IPS-15b (cell line): Measurements from ENCODE around the gene KLHL41.
"Not testable (repeated sequence)": the region's sequence is repeated elsewhere in the genome, so short reads cannot be mapped to it uniquely, and the experiment has no call there.

ENCODE experiments used
- H3K27me3 ChIP-seq: one replicate; pipeline ENCODE4 v1.6.1; 2013; ENCODE audit warnings: low read length; ENCODE audit not compliant: control insufficient read depth, insufficient read depth
- H3K36me3 ChIP-seq: one replicate; pipeline ENCODE4 v1.6.1; 2013; ENCODE audit warnings: low read length; ENCODE audit not compliant: control insufficient read depth, insufficient read depth
- H3K4me1 ChIP-seq: one replicate; pipeline ENCODE4 v1.6.1; 2013; ENCODE audit warnings: mild to moderate bottlenecking, low read length; ENCODE audit not compliant: control insufficient read depth, insufficient read depth
- H3K4me3 ChIP-seq: one replicate; pipeline ENCODE4 v1.5.1; 2013; ENCODE audit warnings: low read depth, low read length
- H3K9ac ChIP-seq: one replicate; pipeline ENCODE4 v1.6.1; 2013; ENCODE audit warnings: low read depth, mild to moderate bottlenecking, low read length
- H3K9me3 ChIP-seq: one replicate; pipeline ENCODE4 v1.6.1; 2013; ENCODE audit warnings: mild to moderate bottlenecking, low read length; ENCODE audit not compliant: control insufficient read depth, insufficient read depth

Gene KLHL41

GRCh38 chr2:169542433-169542832 lies 32.9 kb downstream of the KLHL41 start:
- Histone ChIP-seq H3K9me3 (no peaks in the 10 kb centered on the region), H3K4me3 (no peak overlapping the region), H3K27me3 (no peaks in the 10 kb centered on the region), H3K36me3 (no peaks in the 10 kb centered on the region), H3K9ac (no peak overlapping the region), H3K4me1 (no peaks in the 10 kb centered on the region)

GRCh38 chr2:169546756-169547155 lies 37.3 kb downstream of the KLHL41 start:
- Histone ChIP-seq H3K27me3 (no peaks in the 10 kb centered on the region), H3K9me3 (no peaks in the 10 kb centered on the region), H3K4me1 (peaks cover 1% of the 10 kb centered on the region), H3K9ac (no peak overlapping the region), H3K4me3 (no peak overlapping the region), H3K36me3 (no peaks in the 10 kb centered on the region)

- Histone ChIP-seq H3K4me3 (no peak overlapping the region), H3K36me3 (peaks cover 3% of the 10 kb centered on the region), H3K9me3 (no peaks in the 10 kb centered on the region), H3K27me3 (no peaks in the 10 kb centered on the region), H3K9ac (no peak overlapping the region), H3K4me1 (no peaks in the 10 kb centered on the region)
Observed at GRCh38 chr2:169561364-169561763, 51.9 kb downstream of the KLHL41 start.

- not testable (repeated sequence) for H3K4me1 ChIP-seq, H3K27me3 ChIP-seq, H3K4me3 ChIP-seq, H3K9ac ChIP-seq, H3K9me3 ChIP-seq, H3K36me3 ChIP-seq
Observed at GRCh38 chr2:169562084-169562483, 52.6 kb downstream of the KLHL41 start.

- H3K9ac ChIP-seq: no peak overlapping the region
- H3K9me3 ChIP-seq: no peaks in the 10 kb centered on the region
- H3K4me3 ChIP-seq: no peak overlapping the region
- no peaks in the 10 kb centered on the region for H3K27me3 ChIP-seq
- peaks cover 3% of the 10 kb centered on the region for H3K36me3 ChIP-seq
- H3K4me1 ChIP-seq: no peaks in the 10 kb centered on the region
Observed at GRCh38 chr2:169562519-169562918, 53.0 kb downstream of the KLHL41 start.

- Histone ChIP-seq H3K9me3 (no peaks in the 10 kb centered on the region), H3K27me3 (no peaks in the 10 kb centered on the region), H3K4me3 (no peak overlapping the region), H3K36me3 (no peaks in the 10 kb centered on the region), H3K4me1 (no peaks in the 10 kb centered on the region), H3K9ac (no peak overlapping the region)
Observed at GRCh38 chr2:169565686-169566085, 56.2 kb downstream of the KLHL41 start.

- Histone ChIP-seq H3K9me3 (no peaks in the 10 kb centered on the region), H3K4me3 (no peak overlapping the region), H3K36me3 (no peaks in the 10 kb centered on the region), H3K9ac (no peak overlapping the region), H3K4me1 (no peaks in the 10 kb centered on the region), H3K27me3 (no peaks in the 10 kb centered on the region)
Observed at GRCh38 chr2:169569948-169570347, 60.4 kb downstream of the KLHL41 start.

- not testable (repeated sequence) for H3K9me3 ChIP-seq
Observed at GRCh38 chr2:169570752-169571151, 61.2 kb downstream of the KLHL41 start.

GRCh38 chr2:169571571-169571970 lies 62.1 kb downstream of the KLHL41 start:
- Histone ChIP-seq H3K36me3 (no peaks in the 10 kb centered on the region), H3K9ac (no peak overlapping the region), H3K9me3 (no peaks in the 10 kb centered on the region), H3K4me3 (no peak overlapping the region), H3K4me1 (no peaks in the 10 kb centered on the region), H3K27me3 (no peaks in the 10 kb centered on the region)

More at GRCh38 chr2:169570752-169571151, 61.2 kb downstream of the KLHL41 start:
- not testable (repeated sequence) for H3K36me3 ChIP-seq, H3K4me1 ChIP-seq, H3K4me3 ChIP-seq, H3K27me3 ChIP-seq, H3K9ac ChIP-seq

GRCh38 chr2:169572189-169572588 lies 62.7 kb downstream of the KLHL41 start:
- no peak overlapping the region for H3K4me3 ChIP-seq
- H3K9ac ChIP-seq: no peak overlapping the region

GRCh38 chr2:169572821-169573159 lies 63.3 kb downstream of the KLHL41 start:
- Histone ChIP-seq H3K4me1 (no peaks in the 10 kb centered on the region), H3K27me3 (no peaks in the 10 kb centered on the region), H3K9me3 (no peaks in the 10 kb centered on the region), H3K36me3 (no peaks in the 10 kb centered on the region), H3K4me3 (peak overlapping the region; percentile 99), H3K9ac (peak overlapping the region; percentile 96)

More at GRCh38 chr2:169572189-169572588, 62.7 kb downstream of the KLHL41 start:
- H3K9me3 ChIP-seq: no peaks in the 10 kb centered on the region
- no peaks in the 10 kb centered on the region for H3K36me3 ChIP-seq
- no peaks in the 10 kb centered on the region for H3K4me1 ChIP-seq
- H3K27me3 ChIP-seq: no peaks in the 10 kb centered on the region

GRCh38 chr2:169573160-169573973 lies 63.9 kb downstream of the KLHL41 start, which contains the start of gene FASTKD1:
Gene FASTKD1 (minus strand): TSS chr2:169573865. CDS start chr2:169572029, 1,836 bp downstream.
- Histone ChIP-seq H3K9me3 (no peaks in the 10 kb centered on the region), H3K27me3 (no peaks in the 10 kb centered on the region), H3K4me3 (peak within 1 kb of the TSS; percentile 99), H3K4me1 (no peaks in the 10 kb centered on the region), H3K9ac (peak within 1 kb of the TSS; percentile 96), H3K36me3 (no peaks in the 10 kb centered on the region)
